Measurements from ENCODE around the gene DERA.
"Not testable (repeated sequence)": the region's sequence is repeated elsewhere in the genome, so short reads cannot be mapped to it uniquely, and the experiment has no call there.

Gene DERA

DNA sequence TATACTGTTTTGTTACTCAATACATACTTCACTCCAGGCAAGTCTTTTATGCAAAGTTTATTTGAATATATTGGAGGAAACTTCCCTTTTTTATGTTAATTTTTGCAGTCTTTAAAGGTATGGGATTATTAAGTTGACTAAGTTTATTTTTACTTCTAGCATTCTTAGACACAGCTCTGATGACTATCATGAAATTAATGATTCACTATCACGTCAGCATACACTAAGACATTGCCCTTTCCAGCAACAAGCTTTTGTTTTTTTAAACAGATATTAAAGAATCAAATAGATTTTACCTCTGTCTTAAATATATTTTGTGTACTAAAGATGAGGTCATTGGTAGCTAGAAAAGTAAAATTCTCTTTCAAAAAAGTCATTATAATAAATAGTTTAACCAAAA is 52.1 kb downstream of the DERA start:
- TF ChIP-seq, protein P1, sequence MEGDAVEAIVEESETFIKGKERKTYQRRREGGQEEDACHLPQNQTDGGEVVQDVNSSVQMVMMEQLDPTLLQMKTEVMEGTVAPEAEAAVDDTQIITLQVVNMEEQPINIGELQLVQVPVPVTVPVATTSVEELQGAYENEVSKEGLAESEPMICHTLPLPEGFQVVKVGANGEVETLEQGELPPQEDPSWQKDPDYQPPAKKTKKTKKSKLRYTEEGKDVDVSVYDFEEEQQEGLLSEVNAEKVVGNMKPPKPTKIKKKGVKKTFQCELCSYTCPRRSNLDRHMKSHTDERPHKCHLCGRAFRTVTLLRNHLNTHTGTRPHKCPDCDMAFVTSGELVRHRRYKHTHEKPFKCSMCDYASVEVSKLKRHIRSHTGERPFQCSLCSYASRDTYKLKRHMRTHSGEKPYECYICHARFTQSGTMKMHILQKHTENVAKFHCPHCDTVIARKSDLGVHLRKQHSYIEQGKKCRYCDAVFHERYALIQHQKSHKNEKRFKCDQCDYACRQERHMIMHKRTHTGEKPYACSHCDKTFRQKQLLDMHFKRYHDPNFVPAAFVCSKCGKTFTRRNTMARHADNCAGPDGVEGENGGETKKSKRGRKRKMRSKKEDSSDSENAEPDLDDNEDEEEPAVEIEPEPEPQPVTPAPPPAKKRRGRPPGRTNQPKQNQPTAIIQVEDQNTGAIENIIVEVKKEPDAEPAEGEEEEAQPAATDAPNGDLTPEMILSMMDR (IDR thresholded peaks at IDR 0.05; ENCODE audit: insufficient read depth, low read length, poor library complexity, severe bottlenecking) = no peak
- no peak for TF ChIP-seq EZH2phosphoT487 (conservative IDR thresholded peaks at IDR 0.05; ENCODE audit: low read length)
- Histone ChIP-seq H3K9ac (ENCODE audit: low read length) (no peak overlapping the region), H3K4me3 (ENCODE audit: insufficient read depth, low read length, poor library complexity, severe bottlenecking) (no peak overlapping the region), H3K4me2 (ENCODE audit: low read depth, low read length, poor library complexity, severe bottlenecking) (no peak overlapping the region), H3K27ac (ENCODE audit: low read depth, low read length) (no peak overlapping the region), H2AFZ (ENCODE audit: low read depth, low read length, severe bottlenecking) (no peak overlapping the region), H3K27me3 (ENCODE audit: low read length) (no peaks in the 10 kb centered on the region), H3K36me3 (ENCODE audit: low read length) (no peaks in the 10 kb centered on the region; the same call in 1 of the 2 replicates), H3F3A (ENCODE audit: insufficient read depth) (no peaks in the 10 kb centered on the region), H3K79me2 (ENCODE audit: insufficient read depth, low read length) (no peaks in the 10 kb centered on the region), H3K9me2 (replicated peaks; ENCODE audit: insufficient read depth, low read length) (no peaks in the 10 kb centered on the region), H4K20me1 (ENCODE audit: low read depth, low read length) (no peaks in the 10 kb centered on the region), H3K9me3 (ENCODE audit: insufficient read depth, low read length) (no peaks in the 10 kb centered on the region)

DNA sequence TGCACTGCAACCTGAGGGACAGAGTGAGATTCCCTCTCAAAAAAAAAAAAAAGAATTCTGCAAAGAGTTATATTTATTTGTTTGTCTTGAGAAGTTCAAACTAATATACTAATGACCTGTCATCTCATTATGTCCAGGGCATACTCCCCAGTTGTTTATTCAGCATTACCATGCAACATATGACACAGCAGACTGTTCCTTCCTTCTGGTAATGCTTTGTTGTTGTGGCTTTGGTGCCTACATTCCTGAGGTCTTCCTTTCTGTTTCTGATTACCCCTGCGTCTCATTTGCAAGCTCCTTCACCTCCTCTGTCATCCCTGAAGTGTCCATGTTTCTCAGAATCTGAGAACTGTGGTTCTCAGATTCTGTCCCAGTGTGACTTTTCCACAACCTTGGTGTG is 55.3 kb downstream of the DERA start:
- Histone ChIP-seq H3K27me3 (ENCODE audit: low read length) (no peaks in the 10 kb centered on the region), H3K27ac (ENCODE audit: low read depth, low read length) (no peak overlapping the region), H2AFZ (ENCODE audit: low read depth, low read length, severe bottlenecking) (no peak overlapping the region), H3K9ac (ENCODE audit: low read length) (no peak overlapping the region), H3K4me3 (ENCODE audit: insufficient read depth, low read length, poor library complexity, severe bottlenecking) (no peak overlapping the region), H3K4me2 (ENCODE audit: low read depth, low read length, poor library complexity, severe bottlenecking) (no peak overlapping the region), H4K20me1 (ENCODE audit: low read depth, low read length) (no peaks in the 10 kb centered on the region), H3K9me2 (replicated peaks; ENCODE audit: insufficient read depth, low read length) (no peaks in the 10 kb centered on the region), H3F3A (ENCODE audit: insufficient read depth) (no peaks in the 10 kb centered on the region), H3K79me2 (ENCODE audit: insufficient read depth, low read length) (no peaks in the 10 kb centered on the region), H3K9me3 (ENCODE audit: insufficient read depth, low read length) (no peaks in the 10 kb centered on the region), H3K36me3 (ENCODE audit: low read length) (no peaks in the 10 kb centered on the region)
- TF ChIP-seq EZH2phosphoT487 (conservative IDR thresholded peaks at IDR 0.05; ENCODE audit: low read length) = no peak
- TF ChIP-seq, protein P1 (IDR thresholded peaks at IDR 0.05; ENCODE audit: insufficient read depth, low read length, poor library complexity, severe bottlenecking) = no peak

DNA sequence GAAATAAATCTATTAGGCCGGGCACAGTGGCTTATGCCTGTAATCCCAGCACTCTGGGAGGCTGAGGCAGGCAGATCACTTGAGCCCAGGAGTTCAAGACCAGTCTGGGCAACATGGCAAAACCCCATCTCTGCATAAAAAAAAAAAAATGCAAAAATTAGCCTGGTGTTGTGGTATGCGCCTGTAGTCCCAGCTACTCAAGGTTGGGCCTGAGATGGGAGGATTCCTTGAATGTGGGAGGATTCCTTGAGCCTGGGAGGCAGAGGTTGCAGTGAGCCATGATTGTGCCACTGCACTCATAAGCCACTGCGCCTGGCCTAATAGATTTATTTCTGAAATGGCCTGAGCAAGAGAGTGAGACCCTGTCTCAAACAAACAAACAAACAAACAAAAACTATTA is 55.9 kb downstream of the DERA start:
- H2AFZ ChIP-seq (ENCODE audit: low read depth, low read length, severe bottlenecking); H3K4me2 ChIP-seq (ENCODE audit: low read depth, low read length, poor library complexity, severe bottlenecking); H3K27me3 ChIP-seq (ENCODE audit: low read length); H3K9me3 ChIP-seq (ENCODE audit: insufficient read depth, low read length); H3F3A ChIP-seq (ENCODE audit: insufficient read depth); H3K27ac ChIP-seq (ENCODE audit: low read depth, low read length); H3K9ac ChIP-seq (ENCODE audit: low read length); H3K9me2 ChIP-seq (replicated peaks; ENCODE audit: insufficient read depth, low read length); H3K36me3 ChIP-seq (ENCODE audit: low read length); H3K79me2 ChIP-seq (ENCODE audit: insufficient read depth, low read length); H3K4me3 ChIP-seq (ENCODE audit: insufficient read depth, low read length, poor library complexity, severe bottlenecking); H4K20me1 ChIP-seq (ENCODE audit: low read depth, low read length): not testable (repeated sequence)

DNA sequence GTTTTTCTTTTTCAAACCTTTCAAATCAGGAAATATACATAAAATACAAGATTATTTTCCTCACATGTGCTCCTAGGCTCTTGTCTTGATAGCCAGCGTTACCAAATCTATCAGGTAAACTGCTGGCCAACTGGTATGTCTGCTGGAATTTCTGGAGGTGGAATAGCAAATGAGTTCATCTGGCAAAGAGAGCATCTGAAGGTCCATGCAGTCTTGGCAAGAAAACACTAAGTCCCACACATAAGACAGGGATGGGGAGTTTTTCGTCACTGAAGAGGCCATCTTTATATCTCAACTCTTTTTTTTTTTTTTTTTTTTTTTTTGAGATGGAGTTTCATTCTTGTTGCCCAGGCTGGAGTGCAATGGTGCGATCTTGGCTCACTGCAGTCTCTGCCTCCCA is 60.1 kb downstream of the DERA start:
- H3K27ac ChIP-seq (ENCODE audit: low read depth, low read length) = no peak overlapping the region
- no peaks in the 10 kb centered on the region for H3K79me2 ChIP-seq (ENCODE audit: insufficient read depth, low read length)
- no peak overlapping the region for H3K4me3 ChIP-seq (ENCODE audit: insufficient read depth, low read length, poor library complexity, severe bottlenecking)
- no peak overlapping the region for H3K9ac ChIP-seq (ENCODE audit: low read length)
- TF ChIP-seq, protein P1 (IDR thresholded peaks at IDR 0.05; ENCODE audit: insufficient read depth, low read length, poor library complexity, severe bottlenecking) = no peak
- no peak for TF ChIP-seq EZH2phosphoT487 (conservative IDR thresholded peaks at IDR 0.05; ENCODE audit: low read length)
- no peak overlapping the region for H2AFZ ChIP-seq (ENCODE audit: low read depth, low read length, severe bottlenecking)
- H3K9me3 ChIP-seq (ENCODE audit: insufficient read depth, low read length) = no peaks in the 10 kb centered on the region
- no peaks in the 10 kb centered on the region for H3K27me3 ChIP-seq (ENCODE audit: low read length)
- no peak overlapping the region for H3K4me2 ChIP-seq (ENCODE audit: low read depth, low read length, poor library complexity, severe bottlenecking)
- H3K9me2 ChIP-seq (replicated peaks; ENCODE audit: insufficient read depth, low read length) = no peaks in the 10 kb centered on the region
- no peaks in the 10 kb centered on the region for H3F3A ChIP-seq (ENCODE audit: insufficient read depth)
- no peaks in the 10 kb centered on the region for H4K20me1 ChIP-seq (ENCODE audit: low read depth, low read length)
- no peaks in the 10 kb centered on the region for H3K36me3 ChIP-seq (ENCODE audit: low read length)

All from SU-DHL-6 (cell line).